Stimulated activated CD4-positive, alpha-beta T cell treated with anti-CD3 and anti-CD28 coated beads, Interleukin-4, amount 100 ng/mL, for 4 hours (primary cell): Measurements from ENCODE around the gene FAM114A1.
"Not testable (repeated sequence)": the region's sequence is repeated elsewhere in the genome, so short reads cannot be mapped to it uniquely, and the experiment has no call there.

ENCODE experiments used
- DNase-seq, 2 experiments: peaks; one replicate each; pipeline ENCODE4 v3.0.0-alpha.2; 2020

FAM114A1 gene

DNA sequence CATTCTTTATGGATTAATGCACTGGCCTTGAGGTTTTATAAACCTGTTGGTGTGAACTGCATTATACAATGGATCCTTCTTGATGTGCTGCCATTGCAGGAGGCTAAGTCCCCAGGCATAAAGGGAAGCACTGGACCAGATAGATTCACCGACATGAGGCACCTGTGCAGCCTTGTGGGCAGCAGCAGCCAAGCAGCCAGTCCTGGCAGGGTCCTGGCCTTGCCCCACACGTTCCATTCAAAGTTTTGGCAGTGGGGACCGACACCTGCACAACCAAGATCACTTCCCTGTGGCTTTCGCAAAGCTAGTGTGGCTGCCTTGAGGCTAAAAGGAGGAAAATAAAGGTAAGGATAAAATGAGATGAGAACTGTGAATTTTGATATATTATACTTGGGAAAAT, 111.5 kb downstream of the FAM114A1 start:
- DNase-seq, result no peak

- DNase-seq, result no peak
Measured at GRCh38 chr4:38979511-38980230, 112.1 kb downstream of the FAM114A1 start.

DNA sequence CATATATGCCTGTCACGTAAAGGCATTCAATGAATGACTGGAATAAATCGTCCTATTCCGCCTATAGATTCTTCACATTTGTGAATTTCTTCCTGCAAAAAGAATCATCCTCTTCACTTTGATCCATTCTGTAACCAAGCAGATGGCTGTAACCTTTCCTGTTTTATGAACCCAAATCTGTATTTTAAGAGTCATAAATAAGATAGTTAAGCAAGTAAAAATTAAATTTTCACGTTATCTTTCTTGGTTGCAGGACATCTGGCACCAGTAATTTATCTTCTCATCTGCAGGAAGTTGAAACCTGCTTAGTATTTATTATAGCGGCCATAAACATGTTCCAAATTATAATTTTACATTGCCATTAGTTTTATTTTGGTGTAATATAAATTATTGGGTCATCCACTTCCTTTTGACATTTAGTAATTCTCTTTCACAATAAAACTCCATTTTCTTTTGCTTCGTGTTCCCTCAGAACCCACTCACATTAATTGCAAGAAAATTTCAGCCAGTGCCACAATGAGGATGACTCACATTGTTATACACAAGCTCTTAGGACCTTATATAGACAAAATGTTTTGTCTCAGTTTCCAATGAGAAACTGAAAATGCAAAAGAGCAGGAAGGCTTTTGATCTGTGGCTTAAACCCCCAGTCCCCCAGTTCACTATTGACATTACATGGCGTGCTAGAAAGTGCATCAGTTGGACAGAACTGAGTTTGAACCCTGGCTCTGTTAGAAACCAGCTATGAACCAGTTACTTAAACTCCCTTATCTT, 113.5 kb downstream of the FAM114A1 start:
- DNase-seq, result no peak

DNA sequence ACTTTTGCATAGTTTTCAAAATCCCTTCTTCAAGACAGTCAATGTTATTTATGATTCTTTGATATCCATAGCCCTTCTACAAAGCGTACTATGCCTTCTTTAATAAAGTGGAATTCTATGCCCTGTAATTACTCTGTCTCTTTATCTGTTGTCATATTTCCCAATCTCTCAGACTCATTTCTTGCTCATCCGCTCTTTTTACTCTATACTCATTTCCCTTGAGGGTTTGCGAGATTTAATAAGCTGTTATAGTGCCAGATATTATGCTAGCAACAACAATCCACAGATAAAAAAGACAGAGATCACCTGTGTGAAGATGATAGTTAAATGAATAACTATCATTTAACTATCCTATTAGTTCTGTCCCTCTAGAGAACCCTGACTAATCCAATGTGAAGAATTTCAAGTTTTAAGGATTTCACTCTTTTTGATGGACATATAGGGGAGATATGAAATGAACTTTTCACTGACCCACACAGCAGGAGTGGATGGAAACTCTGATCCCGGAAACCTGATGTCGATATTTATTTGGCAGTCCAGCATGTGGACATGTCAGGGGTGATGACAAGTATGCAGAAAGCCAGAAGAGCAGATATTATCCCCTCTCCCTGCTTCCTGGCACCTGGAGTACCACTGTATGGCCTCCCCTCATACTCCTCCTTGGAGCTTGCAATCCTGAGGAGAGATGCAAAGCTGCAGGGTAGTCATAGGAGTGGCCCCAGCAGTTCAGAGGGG, 114.9 kb downstream of the FAM114A1 start:
- no peak for DNase-seq

DNA sequence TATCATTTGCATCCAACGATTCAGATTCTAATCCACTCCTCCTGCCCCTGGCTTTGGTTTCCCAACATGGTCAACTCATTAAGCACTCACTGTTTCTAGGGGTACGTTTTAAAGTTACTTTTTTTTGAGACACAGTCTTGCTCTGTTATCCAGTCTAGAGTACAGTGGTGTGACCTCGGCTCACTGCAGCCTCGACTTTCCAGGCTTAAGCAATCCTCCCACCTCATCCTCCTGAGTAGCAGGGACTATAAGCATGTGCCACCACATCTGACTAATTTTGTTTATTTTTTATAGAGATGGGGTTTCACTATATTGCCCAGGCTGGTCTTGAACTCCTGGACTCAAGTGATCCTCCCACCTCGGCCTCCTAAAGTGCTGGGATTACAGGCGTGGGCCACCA, 115.7 kb downstream of the FAM114A1 start:
- no peak for DNase-seq

DNA sequence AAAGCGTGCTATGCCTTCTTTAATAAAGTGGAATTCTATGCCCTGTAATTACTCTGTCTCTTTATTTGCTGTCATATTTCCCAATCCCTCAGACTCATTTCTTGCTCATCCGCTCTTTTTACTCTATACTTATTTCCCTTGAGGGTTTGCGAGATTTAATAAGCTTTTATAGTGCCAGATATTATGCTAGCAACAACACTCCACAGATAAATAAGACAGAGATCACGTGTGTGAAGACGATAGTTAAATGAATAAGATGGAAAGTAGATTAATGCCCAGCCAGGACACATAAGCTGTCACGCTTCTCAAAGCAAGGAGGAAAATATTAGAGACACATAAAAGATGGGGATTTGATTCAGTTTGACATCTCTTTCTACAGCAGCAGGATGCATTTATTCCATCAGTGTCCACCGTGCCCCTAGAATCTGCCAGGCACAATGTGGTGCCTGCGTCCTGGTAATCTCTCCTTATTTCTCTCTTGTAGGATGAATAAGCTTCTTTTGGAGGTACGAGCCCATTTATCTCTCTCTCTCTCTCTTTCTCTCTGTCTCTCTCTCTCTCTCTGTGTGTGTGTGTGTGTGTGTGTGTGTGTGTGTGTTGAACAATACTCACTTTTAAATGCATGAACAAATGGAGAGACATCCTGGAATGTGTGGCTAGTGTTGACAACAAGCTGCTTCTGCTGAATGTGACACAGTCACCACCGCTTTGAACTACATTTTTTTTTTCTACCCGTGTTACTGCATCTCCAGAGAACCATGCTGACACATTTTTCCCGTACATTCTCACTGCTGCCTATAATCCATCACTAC, 116.4 kb downstream of the FAM114A1 start:
- peak in 1 of 2 experiments; percentile 2 for DNase-seq

- DNase-seq, result no peak
Measured at GRCh38 chr4:38985410-38986100, 117.9 kb downstream of the FAM114A1 start.

DNA sequence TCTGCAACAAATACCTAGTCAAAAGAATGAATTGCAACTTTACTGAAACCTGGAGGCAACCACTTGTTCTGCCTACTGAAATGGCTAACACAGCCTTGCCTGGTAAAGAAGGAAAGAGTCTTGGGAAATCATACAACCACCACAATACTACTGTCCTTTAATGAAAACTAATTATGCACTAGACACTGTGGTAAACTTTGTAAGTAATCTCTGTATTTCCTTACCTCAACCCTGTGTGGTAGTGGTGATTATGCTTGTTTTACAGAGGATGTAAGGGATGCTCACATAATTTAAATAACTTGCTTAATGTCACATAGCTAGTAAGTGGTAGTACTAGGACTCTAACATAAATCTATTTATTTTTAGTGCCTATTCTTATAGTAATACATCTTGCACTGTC, 119.9 kb downstream of the FAM114A1 start:
- no peak for DNase-seq

DNA sequence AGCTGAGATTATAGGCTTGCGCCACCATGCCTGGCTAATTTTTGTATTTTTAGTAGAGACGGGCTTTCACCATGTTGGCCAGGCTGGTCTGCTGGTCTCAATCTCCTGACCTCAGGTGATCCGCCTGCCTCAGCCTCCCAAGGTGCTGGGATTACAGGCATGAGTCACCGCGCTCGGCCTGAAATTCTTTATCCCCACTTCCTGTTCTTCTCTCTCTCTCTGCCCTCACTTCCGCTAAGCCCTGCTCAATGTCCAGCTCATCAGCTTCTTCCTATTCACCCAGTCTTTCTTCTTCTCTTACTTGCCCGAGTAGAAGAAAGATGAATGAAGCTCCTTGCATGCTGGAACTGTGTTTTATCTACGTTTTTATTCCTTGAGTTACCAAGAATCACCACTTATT, 120.7 kb downstream of the FAM114A1 start:
- not testable (repeated sequence) for DNase-seq

DNA sequence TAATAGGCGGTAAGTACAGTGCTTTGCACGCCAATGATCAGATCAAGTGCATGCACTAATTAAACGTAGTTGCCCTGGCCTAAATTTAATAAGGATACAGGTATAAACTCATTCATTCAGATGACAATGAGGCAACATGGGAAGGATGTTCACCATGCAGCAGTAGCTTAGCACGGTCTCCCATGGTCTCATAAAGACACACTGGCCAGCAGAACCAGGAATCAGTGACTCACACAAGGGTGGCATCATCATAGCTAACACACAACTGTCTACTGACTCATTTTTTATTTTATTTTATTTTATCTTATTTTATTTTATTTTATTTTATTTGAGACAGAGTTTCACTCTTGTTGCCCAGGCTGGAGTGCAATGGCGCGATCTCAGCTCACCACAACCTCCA, 121.9 kb downstream of the FAM114A1 start:
- DNase-seq, result no peak

DNA sequence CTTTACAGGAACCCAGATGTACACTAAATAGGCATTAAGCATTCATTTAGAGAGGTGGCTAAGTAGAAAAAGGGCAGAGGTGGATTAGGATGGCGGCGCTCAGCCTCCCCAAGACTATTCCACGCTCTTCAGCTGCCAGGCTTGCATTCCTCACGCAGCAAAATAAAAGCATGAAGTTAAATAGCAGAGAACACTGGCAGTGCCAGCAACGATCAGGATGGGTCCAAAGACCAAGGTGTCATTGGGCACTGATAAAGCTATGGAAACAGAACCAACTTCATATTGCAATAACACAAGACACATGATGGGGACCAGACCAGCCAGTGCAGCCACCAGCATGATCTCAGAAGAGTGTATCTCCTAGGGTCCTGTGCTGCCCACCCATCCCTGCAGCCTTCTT, 122.6 kb downstream of the FAM114A1 start:
- no peak for DNase-seq

DNA sequence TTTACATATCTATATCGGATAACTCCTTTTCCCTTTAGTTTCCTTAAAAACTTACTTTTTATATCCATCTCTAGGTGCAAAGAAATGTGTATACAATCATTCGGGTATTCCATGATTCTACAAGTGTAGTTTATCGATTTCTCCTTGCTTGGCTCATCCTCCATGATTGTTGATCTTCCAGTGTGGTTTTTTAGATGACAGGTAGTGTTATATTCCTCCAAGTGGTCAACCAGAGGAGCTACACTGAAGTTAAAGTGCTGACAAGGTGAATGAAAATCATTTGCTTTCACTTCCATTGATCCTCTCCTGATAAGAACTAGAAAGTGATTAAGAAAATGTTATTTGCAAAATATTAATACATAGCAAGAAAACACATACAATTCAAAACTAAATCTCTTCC, 126.1 kb downstream of the FAM114A1 start:
- no peak for DNase-seq

- no peak for DNase-seq
Measured at GRCh38 chr4:38994135-38994534, 126.5 kb downstream of the FAM114A1 start.
